ENCODE data around the gene SF3B2. TPM values are rescaled to one million over a fixed set of nuclear protein-coding genes. Genes with fewer than 3 reads are reported as not detected.
A peak's percentile ranks its signal among the peaks of the same experiment; 100 is the strongest.
"Not testable (repeated sequence)": the region's sequence is repeated elsewhere in the genome, so short reads cannot be mapped to it uniquely, and the experiment has no call there.

The SF3B2 gene
- total RNA-seq, 2 experiments from 2014 or later, result 265 to 270 TPM

DNA sequence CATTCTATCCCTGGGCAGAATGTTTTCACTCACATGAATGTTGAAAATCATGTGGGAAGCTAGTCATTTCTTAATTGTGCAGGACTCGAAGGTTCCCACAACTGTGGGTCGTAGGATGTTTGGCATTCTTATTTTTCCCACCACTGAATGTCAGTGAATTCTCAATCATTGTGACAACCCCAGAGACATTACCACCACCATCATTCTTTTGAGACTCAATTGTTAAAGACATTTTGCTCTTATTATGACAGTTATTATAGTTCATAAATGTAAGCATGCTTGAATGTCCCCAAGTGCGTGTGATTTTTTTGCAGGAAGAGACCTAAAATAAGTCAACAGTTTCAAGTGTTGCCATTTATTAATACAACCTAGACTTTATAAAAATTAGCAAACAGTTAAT lies 36.9 kb downstream of the SF3B2 start:
- Mint-ChIP-seq H3K4me1 (peaks cover 54% of the 10 kb centered on the region), H3K4me3 (no peak overlapping the region), H3K27me3 (no peaks in the 10 kb centered on the region), H3K27ac (peak overlapping the region; percentile 11), H3K9me3 (ENCODE audit: low read depth) (peaks cover 1% of the 10 kb centered on the region), H3K36me3 (ENCODE audit: low read depth) (peaks cover 25% of the 10 kb centered on the region)
- DNase-seq (no peak), ATAC-seq (no peak)
- POLR2A ChIA-PET, result no interaction called here
- CTCF ChIA-PET, result interaction anchor here (0.9 to 1.6 kb wide), 5 partner anchors 10 to 32 kb away, joined by 3 to 5 read pairs (median 3); partner anchors contain the start of gene PACS1
- intact Hi-C loops (cut with DNase I, micrococcal nuclease), result no loop called here

DNA sequence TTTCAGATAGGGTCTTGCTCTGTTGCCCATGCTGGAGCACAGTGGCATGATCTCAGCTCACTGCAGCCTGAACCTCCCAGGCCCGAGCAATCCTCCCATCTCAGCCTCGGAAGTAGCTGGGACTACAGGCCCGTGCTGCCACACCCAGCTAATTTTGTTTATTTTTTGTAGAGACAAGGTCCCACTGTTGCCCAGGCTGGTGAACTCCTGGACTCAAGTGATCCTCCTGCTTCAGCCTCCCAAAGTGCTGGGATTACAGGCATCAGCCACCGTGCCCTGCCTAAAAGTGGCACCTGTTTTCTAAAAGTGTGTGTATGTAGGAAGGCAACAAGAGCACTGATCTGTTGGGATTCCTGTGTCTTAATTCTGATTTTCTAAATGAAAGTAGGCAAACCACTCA lies 38.1 kb downstream of the SF3B2 start:
- DNase-seq (no peak), ATAC-seq (no peak)
- Mint-ChIP-seq H3K9me3 (ENCODE audit: low read depth) (peaks cover 1% of the 10 kb centered on the region), H3K27ac (no peak overlapping the region), H3K4me1 (peaks cover 42% of the 10 kb centered on the region), H3K36me3 (ENCODE audit: low read depth) (peaks cover 25% of the 10 kb centered on the region), H3K4me3 (no peak overlapping the region), H3K27me3 (no peaks in the 10 kb centered on the region)
- intact Hi-C loops (cut with DNase I, micrococcal nuclease), result no loop called here
- ChIA-PET POLR2A (no interaction called here), CTCF (interaction anchor here (0.6 kb wide), 1 partner anchor 39 kb away, joined by 3 read pairs; no protein-coding TSS in a partner anchor)

DNA sequence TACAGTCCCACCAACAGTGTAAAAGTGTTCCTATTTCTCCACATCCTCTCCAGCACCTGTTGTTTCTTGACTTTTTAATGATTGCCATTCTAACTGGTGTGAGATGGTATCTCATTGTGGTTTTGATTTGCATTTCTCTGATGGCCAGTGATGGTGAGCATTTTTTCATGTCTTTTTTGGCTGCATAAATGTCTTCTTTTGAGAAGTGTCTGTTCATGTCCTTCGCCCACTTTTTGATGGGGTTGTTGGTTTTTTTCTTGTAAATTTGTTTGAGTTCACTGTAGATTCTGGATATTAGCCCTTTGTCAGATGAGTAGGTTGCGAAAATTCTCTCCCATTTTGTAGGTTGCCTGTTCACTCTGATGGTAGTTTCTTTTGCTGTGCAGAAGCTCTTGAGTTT lies 40.0 kb downstream of the SF3B2 start:
- POLR2A ChIA-PET; H3K27ac Mint-ChIP-seq; intact Hi-C loops (cut with DNase I, micrococcal nuclease); H3K4me3 Mint-ChIP-seq; DNase-seq; H3K9me3 Mint-ChIP-seq (ENCODE audit: low read depth); CTCF ChIA-PET; ATAC-seq; H3K27me3 Mint-ChIP-seq: not testable (repeated sequence)
- peaks cover 37% of the 10 kb centered on the region for H3K4me1 Mint-ChIP-seq
- H3K36me3 Mint-ChIP-seq (ENCODE audit: low read depth), result peaks cover 25% of the 10 kb centered on the region

DNA sequence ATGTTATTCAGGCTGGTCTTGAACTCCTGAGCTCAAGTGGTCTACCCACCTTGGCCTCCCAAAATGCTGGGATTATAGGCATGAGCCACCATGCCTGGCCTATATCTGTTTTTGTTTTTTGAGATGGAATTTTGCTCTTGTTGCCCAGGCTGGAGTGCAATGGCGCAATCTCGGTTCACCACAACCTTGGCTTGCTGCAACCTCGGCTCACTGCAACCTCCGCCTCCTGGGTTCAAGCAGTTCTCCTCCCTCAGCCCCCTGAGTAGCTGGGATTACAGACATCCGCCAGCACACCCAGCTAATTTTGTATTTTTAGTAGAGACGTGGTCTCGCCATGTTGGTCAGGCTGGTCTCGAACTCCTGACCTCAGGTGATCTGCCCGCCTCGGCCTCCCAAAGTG lies 47.6 kb downstream of the SF3B2 start:
- peaks cover 58% of the 10 kb centered on the region for H3K4me1 Mint-ChIP-seq
- CTCF ChIA-PET, result interaction anchor here (0.7 to 1.1 kb wide), 3 partner anchors 9 to 20 kb away, joined by 3 to 6 read pairs (median 5); no protein-coding TSS in a partner anchor
- not testable (repeated sequence) for DNase-seq; H3K27me3 Mint-ChIP-seq; H3K4me3 Mint-ChIP-seq; H3K27ac Mint-ChIP-seq; H3K9me3 Mint-ChIP-seq (ENCODE audit: low read depth); ATAC-seq
- H3K36me3 Mint-ChIP-seq (ENCODE audit: low read depth), result peaks cover 18% of the 10 kb centered on the region
- POLR2A ChIA-PET, result interaction anchor here (0.6 kb wide), 1 partner anchor 43 kb away, joined by 3 read pairs; no protein-coding TSS in a partner anchor
- intact Hi-C loops (cut with DNase I, micrococcal nuclease), result loop anchor here in 1 of 2 experiments (1.0 to 2.0 kb wide), 2 partner anchors 21 to 27 kb away; no protein-coding TSS in a partner anchor

DNA sequence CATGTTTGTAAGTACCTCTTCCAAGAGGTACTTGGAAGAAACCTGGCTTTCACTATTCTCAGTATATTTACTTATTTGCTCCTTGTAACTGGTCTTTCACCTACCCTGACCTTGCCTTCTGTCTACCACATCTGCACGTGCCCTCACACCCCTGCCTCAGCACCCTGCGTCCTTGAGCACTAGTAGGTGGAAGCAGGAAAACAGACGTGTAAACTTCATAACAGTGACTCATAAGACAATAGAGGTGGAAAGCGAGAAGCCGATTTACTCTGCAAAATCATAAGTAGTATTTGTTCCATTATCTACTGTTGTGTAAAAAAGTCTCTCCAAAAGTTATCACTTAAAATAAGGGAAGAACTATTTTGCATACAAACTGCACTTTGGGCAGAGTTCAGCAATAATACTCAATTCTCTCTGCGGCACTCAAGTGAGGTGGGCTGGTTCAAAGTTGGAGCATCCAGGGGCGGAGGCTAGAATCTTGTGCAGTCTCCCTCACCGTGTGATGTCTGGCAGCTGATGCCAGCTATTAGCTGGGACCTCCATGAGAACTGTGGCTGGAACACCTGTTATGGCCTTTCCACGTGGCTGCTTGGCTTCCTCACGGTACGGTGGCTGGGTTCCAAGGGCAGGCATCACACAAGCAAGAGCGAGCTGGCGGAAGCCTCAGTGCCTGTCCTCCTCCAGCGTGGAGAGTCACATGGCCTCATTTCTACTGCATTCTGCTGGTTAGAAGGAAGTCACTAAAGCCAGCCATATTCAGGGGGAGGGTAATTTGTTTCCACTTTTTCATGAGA lies 48.3 kb downstream of the SF3B2 start:
- Mint-ChIP-seq H3K36me3 (ENCODE audit: low read depth) (peaks cover 18% of the 10 kb centered on the region), H3K9me3 (ENCODE audit: low read depth) (no peaks in the 10 kb centered on the region), H3K4me3 (peak overlapping the region; percentile 70), H3K27me3 (no peaks in the 10 kb centered on the region), H3K4me1 (peaks cover 66% of the 10 kb centered on the region), H3K27ac (peak overlapping the region; percentile 94)
- ATAC-seq (peak; percentile 91), DNase-seq (peak; percentile 80)
- intact Hi-C loops (cut with DNase I, micrococcal nuclease), result loop anchor here in 1 of 2 experiments (1.0 to 2.0 kb wide), 2 partner anchors 22 to 28 kb away; no protein-coding TSS in a partner anchor
- ChIA-PET CTCF (interaction anchor here (1.0 to 2.2 kb wide), 4 partner anchors 10 to 117 kb away, joined by 3 to 9 read pairs (median 4); no protein-coding TSS in a partner anchor), POLR2A (no interaction called here)

DNA sequence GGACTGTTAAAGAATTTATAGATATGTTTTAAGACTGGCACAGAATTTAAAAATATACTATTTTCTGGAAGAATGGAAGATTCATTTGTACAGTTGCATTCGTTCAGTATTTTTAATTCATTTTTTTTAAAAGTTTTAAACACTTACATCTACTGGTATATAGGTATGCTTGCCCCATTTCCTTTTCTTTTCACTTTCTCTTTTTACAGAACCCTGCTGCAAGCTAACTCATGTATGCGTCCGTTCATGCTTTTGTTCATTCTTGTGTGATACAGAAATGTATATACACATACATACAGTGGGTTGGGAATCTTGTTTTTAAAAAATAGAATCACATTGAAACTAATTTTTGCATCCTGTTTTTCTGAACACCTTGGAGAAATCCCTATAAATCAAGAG lies 48.9 kb downstream of the SF3B2 start:
- no peaks in the 10 kb centered on the region for H3K27me3 Mint-ChIP-seq

DNA sequence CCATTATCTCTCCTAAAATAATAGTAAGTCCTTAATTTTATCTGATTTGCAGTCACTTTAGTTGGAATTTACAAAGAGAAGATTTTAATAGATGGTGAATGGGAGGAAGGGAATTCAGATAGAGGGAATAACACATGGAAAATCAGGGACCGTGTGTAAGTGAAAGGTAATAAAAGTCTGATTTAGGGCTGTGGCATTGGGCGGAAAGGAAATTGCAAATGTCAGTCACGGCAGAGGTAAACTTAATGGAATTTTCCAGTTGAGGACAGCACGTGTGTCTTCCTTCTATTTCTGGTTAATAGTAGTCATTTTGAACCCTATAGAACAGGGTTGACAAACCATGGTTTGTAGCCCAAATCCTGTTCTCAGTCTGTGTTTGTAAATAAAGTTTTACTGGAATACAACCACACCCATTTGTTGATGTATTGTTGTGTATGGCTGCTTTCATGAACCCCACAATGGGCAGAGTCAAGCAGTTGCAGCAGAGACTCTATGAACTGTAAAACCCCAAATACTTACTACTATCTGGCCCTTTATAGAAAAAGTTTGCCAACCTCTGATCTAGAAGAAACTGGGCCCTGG lies 52.0 kb downstream of the SF3B2 start:
- Mint-ChIP-seq H3K36me3 (ENCODE audit: low read depth) (peaks cover 29% of the 10 kb centered on the region), H3K27ac (peak overlapping the region; percentile 84), H3K4me3 (no peak overlapping the region), H3K27me3 (no peaks in the 10 kb centered on the region), H3K9me3 (ENCODE audit: low read depth) (no peaks in the 10 kb centered on the region), H3K4me1 (peaks cover 84% of the 10 kb centered on the region)
- intact Hi-C loops (cut with DNase I, micrococcal nuclease), result no loop called here
- DNase-seq (no peak), ATAC-seq (no peak)
- CTCF ChIA-PET, result interaction anchor here (1.3 kb wide), 1 partner anchor 16 kb away, joined by 3 read pairs; no protein-coding TSS in a partner anchor
- POLR2A ChIA-PET, result no interaction called here

More for the DNA sequence above, 48.9 kb downstream of the SF3B2 start:
- POLR2A ChIA-PET, result no interaction called here
- peaks cover 20% of the 10 kb centered on the region for H3K36me3 Mint-ChIP-seq (ENCODE audit: low read depth)
- peak overlapping the region; percentile 94 for H3K27ac Mint-ChIP-seq
- DNase-seq, result no peak
- intact Hi-C loops (cut with DNase I, micrococcal nuclease), result loop anchor here in 1 of 2 experiments (2.0 kb wide), 1 partner anchor 22 kb away; no protein-coding TSS in a partner anchor
- H3K4me1 Mint-ChIP-seq, result peaks cover 72% of the 10 kb centered on the region
- peak; percentile 55 for ATAC-seq
- CTCF ChIA-PET, result interaction anchor here (1.0 to 2.2 kb wide), 6 partner anchors 9 to 117 kb away, joined by 3 to 9 read pairs (median 4); no protein-coding TSS in a partner anchor
- no peaks in the 10 kb centered on the region for H3K9me3 Mint-ChIP-seq (ENCODE audit: low read depth)
- H3K4me3 Mint-ChIP-seq, result peak overlapping the region; percentile 70

DNA sequence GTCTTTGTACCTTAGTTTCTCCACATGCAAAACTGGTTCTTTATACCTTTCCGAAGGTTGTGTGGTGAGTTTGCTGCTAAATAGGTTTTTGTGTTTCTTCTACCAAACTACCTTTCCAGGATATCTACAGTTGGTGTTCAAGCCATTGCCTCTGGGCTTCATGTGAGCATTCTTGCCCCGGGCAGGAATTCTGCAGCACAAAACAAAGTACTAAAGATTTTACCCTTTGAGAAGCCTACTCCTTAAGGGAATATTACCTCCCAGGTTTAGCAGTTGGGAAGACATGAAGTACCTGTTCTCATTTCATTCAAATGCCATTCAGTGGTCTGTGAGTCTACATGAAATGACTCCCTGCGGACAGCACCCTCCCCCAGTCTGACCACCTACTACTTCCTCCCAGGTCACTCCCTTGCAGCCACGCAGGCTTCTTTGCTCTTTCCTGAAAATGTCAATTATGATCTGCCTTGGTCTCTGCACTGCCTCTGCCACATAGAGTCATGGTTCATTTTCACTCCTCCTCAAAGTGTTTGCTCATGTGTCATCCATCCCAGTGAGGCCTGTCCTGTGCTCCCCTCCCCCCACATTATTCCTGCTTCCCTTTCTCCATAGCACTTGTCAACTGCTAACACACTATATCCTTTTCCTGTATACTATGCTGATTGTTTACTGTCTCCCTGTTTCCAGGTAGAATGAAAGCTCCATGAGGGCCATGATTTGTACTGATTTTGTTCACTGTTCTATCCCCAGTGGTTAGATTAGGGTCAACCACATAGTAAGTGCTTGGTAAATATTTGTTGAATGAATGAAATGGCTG lies 54.8 kb downstream of the SF3B2 start:
- peaks cover 90% of the 10 kb centered on the region for H3K4me1 Mint-ChIP-seq
- H3K27ac Mint-ChIP-seq, result peak overlapping the region; percentile 58
- DNase-seq (peak; percentile 60), ATAC-seq (peak; percentile 44)
- intact Hi-C loops (cut with DNase I, micrococcal nuclease), result loop anchor here in 1 of 2 experiments (1.0 kb wide), 1 partner anchor 26 kb away; no protein-coding TSS in a partner anchor
- no peaks in the 10 kb centered on the region for H3K9me3 Mint-ChIP-seq (ENCODE audit: low read depth)
- POLR2A ChIA-PET, result interaction anchor here (0.6 to 1.0 kb wide), 3 partner anchors 10 to 23 kb away, joined by 3 to 4 read pairs (median 3); no protein-coding TSS in a partner anchor
- H3K36me3 Mint-ChIP-seq (ENCODE audit: low read depth), result peaks cover 25% of the 10 kb centered on the region
- CTCF ChIA-PET, result interaction anchor here (0.8 to 2.3 kb wide), 4 partner anchors 12 to 248 kb away, joined by 3 to 12 read pairs (median 4); no protein-coding TSS in a partner anchor
- peak overlapping the region; percentile 0 for H3K4me3 Mint-ChIP-seq
- no peaks in the 10 kb centered on the region for H3K27me3 Mint-ChIP-seq

DNA sequence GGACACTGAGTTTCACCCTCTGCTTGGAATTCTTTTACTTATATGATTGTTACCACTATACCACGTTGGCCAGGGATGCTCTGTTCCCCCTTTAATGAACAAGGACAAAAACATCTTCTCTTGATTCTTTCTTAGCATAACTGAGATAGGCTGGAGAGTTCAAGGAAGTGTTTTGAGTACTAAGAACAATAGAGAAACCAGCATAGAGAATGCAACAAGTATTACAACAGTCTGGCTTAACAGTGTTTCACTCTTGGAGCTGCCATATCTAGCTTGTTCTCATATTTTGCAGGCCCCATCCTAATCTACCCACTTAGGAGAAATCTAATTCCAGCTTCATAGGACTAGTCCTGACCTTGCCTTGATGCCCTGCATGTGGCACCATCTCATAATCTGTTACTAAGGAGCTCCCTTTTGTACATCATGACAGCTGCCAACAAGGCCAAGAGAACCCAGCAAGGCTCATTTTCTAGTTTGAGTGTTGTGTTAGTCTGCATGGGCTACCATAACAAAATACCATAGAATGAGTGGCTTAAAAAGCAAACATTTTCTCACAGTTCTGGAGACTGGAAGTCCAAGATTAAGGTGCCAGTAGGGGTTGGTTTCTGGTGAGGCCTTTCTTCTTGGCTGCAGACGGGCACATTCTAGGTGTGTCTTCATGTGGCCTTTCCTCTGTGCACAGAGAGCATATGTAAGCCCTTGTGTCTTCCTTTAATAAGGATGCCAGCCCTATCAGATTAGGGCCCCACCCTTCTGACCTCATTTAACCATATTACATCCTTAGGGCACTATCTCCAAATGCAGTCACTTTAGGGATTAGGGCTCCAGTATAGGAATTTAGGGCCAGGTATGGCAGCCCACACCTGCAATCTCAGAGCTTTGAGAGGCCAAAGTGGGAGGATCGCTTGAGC lies 55.7 kb downstream of the SF3B2 start:
- Mint-ChIP-seq H3K9me3 (ENCODE audit: low read depth) (no peaks in the 10 kb centered on the region), H3K4me3 (peak overlapping the region; percentile 0)

DNA sequence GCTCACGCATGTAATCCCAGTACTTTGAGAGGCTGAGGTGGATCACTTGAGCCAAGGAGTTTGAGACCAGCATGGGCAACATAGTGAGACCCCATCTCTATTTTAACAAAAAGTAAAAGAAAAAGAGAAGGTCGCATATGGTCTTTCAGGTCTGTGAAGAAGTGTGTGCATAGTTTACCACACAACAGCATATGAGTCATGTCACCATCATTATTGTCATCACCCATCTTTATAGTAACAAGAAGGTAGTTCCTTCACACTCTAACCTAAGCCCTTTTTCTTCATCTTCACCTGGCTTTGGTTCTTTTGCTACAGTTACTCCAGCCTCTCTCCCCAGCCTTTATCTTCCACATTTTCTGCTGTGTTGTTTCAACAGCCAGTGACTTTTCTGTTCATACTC lies 57.1 kb downstream of the SF3B2 start:
- H3K9me3 Mint-ChIP-seq (ENCODE audit: low read depth), result no peaks in the 10 kb centered on the region
- H3K27me3 Mint-ChIP-seq, result no peaks in the 10 kb centered on the region
- intact Hi-C loops (cut with DNase I, micrococcal nuclease), result no loop called here
- peaks cover 15% of the 10 kb centered on the region for H3K36me3 Mint-ChIP-seq (ENCODE audit: low read depth)
- CTCF ChIA-PET, result interaction anchor here (0.9 to 2.3 kb wide), 5 partner anchors 8 to 29 kb away, joined by 4 to 12 read pairs (median 5); no protein-coding TSS in a partner anchor
- no peak overlapping the region for H3K4me3 Mint-ChIP-seq
- DNase-seq, result no peak
- H3K27ac Mint-ChIP-seq, result peak overlapping the region; percentile 79
- peaks cover 95% of the 10 kb centered on the region for H3K4me1 Mint-ChIP-seq
- peak; percentile 65 for ATAC-seq
- POLR2A ChIA-PET, result no interaction called here

More for the DNA sequence above, 55.7 kb downstream of the SF3B2 start:
- intact Hi-C loops (cut with DNase I, micrococcal nuclease), result loop anchor here in 1 of 2 experiments (1.0 kb wide), 1 partner anchor 27 kb away; no protein-coding TSS in a partner anchor
- Mint-ChIP-seq H3K27me3 (no peaks in the 10 kb centered on the region), H3K36me3 (ENCODE audit: low read depth) (peaks cover 25% of the 10 kb centered on the region), H3K4me1 (peaks cover 93% of the 10 kb centered on the region), H3K27ac (peak overlapping the region; percentile 79)
- ChIA-PET POLR2A (interaction anchor here (0.6 to 1.2 kb wide), 5 partner anchors 9 to 166 kb away, joined by 3 to 4 read pairs (median 3); no protein-coding TSS in a partner anchor), CTCF (interaction anchor here (0.6 to 2.3 kb wide), 8 partner anchors 9 to 249 kb away, joined by 3 to 12 read pairs (median 4); no protein-coding TSS in a partner anchor)
- no peak for DNase-seq
- ATAC-seq, result peak; percentile 64

Data from activated CD4-positive, alpha-beta T cell treated with anti-CD3 and anti-CD28 coated beads for 36 hours (primary cell).